ENCODE data around the gene PFKFB1.

Gene PFKFB1

DNA sequence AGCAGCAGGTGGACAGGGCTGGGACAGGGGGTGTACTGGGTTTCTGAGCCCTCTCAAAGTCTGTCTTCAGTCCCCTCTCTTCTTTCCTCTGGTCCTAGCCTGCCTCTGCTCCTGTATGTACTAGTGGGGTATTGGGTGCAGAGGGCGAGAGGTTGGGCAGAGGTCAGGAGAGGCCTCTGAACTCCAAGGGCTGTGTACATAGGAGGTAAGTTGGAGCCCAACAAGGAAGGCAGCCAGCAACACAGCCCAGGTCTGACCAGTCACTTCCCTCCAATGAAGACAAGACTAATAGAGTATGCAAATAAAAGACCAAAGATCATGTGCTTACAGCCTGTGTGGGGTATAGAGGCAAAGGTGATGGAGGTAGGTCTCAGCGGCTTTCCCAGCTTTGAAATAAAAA, at the start of gene PFKFB1:
Gene PFKFB1, minus strand, starts transcription at position 90 of the 400 bp plus-strand sequence. CDS start 181 bp downstream, outside the sequence.
- DNase-seq, result no peak

DNA sequence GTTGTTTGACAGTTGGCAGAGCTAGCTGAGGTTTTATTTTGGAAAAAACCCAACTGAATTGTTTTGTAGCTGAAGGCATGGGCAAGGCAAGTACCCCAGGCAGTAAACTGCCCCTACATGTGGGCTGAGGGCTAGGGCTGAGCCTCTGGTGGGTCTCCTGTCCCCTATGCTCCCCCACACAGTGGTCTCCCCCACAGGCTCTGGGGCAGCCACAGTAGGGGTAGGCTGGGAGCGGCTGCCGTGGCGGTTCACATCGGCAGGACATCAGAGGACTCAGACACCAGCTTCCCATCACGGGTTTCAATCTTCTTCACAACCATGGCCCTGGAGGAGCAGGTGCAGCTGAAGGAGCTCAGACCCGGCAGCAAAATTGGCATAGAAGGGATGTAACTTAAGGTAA, 47.5 kb upstream of the PFKFB1 start:
- DNase-seq, result no peak

DNA sequence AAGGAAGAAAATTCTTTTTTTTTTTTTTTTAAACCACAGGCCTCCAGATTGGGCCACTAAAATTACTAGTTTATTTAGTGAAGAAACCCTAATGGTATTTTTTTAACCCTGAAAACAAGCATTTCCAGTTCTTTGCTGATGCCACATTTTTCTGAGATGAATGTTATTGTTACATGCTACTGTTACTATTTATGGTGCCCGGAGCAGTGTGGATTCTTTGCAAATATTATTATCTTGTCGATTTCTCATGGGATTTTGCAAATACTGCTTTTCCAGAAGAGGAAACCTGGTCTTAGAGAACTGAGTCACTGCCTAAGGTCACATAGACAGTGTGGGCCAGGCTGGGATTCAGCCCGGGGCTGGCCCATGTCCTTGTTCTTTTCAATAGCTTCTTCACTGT, 45.5 kb upstream of the PFKFB1 start:
- DNase-seq, result no peak

DNA sequence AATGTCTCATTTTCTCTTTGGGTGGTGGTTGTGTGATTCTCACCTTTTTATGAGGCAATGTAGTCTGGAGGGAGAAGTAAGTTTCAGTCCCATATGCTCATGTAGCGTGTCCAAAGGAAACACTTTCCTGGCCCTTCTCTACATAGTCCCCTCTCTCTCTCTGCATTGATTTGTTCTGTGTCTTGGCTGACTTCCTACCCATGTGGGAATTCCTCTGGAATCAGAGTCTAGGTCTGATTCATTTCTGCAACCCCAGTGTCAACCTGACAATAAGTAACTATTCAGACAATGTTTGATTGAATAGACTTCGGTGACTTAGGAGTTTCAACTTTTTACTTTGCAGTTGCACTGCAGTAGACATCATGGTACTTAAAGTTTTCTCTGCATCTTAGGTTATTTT, 39.4 kb upstream of the PFKFB1 start:
- no peak for DNase-seq

DNA sequence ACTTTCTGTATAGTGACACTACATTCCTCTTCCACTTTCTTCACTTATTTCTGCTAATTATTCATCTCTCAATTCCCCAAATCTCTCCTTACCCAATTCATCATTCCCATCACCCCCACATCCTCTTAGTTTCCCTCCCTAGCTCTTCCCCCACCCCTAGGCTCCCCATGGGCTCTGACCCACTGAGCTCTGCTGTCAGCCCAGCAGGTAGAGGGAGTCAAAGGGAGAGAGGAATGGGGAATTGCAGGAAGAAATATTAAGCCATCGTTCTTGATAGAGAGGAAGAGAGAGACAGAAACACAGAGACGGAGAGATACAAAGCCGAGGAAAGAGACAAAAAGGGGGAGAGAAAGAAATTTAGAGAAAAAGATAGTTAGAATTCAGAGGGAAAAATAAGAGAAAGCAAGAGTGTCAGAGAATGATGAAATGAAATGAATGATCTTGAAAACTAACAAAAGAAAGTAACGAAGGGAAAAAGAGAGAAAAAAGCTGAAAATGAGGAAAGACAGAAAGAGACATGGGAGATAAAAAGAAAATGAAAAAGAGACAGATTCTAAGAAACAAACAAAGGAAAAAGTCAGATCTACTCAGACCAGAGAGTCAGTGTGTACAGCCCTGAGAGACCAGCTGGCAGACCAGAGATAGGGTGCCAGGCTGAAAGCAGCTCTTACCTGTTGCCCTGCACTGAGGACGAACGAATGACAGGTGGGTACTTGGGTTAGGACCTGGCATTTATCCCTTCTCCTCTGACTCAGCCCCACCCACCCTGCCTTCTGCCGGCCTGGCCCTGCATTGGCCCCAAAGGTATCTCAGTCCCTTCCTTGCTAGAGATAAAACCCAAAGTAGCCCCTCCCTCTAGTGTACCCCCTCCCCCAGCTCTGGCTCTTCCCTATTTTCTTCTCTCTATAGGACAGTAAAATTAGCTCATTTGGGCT, 36.5 kb upstream of the PFKFB1 start, which contains the start of gene ALAS2:
Gene ALAS2, minus strand, starts transcription at position 707 of the 935 bp plus-strand sequence. CDS start 4,977 bp downstream, outside the sequence.
- DNase-seq, result no peak

DNA sequence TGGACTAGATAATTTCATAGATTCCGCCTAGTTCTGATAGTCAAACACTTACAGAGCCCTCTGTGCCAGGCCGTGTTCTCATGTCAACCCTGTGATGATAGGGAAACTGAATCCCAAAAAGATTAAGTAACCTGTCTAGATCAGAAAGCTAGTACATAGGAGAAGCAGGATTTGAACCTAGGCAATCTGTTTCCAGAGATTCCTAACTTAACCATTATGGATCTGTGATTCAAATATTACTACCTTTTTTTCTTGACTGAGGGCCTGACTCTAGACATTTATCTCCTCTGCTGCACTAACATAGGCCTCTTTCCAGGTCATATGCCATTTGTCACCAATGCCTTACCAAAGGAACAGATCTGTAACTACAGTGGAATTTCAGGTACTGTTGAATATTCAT, 35.3 kb upstream of the PFKFB1 start:
- no peak for DNase-seq

DNA sequence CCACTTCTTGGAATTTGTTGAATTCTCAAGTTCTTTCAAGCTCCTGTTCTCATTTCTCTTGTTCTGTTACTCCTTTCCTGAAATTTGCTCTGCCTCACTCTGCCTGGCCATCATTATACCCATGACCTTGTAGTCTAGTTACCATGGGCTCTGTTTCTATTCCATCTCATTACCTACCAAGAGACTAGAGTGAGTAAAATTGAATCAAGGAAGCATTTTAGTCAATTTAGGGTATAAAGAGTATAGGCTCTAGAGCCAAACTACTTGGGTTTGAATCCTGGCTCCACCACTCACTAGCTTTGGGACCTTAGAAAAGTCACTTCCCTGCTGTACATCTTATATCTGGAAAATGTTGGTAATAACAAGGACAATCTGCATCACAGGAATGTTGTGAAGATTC, 34.6 kb upstream of the PFKFB1 start:
- DNase-seq, result no peak

DNA sequence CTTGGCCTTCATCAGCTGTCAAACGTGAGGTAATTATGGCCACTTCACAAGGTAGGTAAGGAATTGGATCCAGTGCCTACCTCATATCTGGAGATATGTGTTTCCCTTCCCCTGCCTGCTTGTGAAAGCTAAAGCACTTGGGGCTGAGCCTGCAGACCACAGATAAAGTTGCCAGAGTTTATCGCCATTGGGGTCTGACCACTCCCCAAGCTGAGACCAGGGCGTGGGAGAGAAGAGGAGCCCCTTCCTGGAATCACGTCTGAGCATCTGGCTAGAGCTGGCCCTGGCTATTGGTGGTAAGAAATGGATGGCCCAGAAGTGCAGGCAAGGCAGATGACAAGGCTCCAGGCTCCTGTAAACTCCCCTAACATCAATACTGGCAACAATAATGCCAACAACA, 34.1 kb upstream of the PFKFB1 start:
- no peak for DNase-seq

DNA sequence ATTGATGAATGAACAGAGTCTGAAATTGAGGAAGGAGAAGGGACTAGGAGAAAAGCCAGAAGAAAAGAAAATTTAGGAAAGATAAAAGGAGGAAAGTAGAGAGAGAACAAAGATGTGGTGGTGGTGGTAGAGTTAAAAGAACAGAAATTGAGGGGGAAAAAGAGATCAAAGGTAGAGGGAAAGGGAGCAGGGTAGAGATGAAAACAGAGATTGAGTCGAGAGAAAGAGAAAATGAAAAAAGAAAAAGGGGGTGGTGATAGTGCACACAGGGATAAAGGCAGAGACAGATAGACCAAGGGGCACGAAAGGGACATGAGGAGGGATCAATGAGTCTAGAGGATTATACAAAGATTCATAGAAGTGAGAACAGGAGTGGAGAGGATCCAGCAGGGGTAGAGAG, 32.9 kb upstream of the PFKFB1 start:
- DNase-seq, result no peak

DNA sequence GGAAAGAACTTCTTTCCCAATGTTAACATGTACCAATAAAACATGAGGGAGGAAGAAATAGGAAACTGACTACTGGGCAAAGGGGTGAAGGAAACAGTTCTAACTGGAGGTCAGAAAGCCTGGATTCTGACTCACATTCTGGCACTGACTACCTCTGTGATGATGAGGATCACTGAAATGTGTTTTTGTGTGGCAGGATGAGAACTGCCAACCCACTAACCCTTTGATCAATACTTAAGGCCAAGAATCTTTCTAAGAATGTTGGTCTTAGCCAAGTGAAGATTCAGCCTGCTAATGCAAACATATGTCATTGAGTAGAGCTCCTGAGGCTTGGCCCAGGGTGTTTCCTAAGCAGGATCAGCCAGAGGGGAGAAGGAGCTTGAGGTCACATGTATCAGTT, 32.2 kb upstream of the PFKFB1 start:
- DNase-seq, result no peak

DNA sequence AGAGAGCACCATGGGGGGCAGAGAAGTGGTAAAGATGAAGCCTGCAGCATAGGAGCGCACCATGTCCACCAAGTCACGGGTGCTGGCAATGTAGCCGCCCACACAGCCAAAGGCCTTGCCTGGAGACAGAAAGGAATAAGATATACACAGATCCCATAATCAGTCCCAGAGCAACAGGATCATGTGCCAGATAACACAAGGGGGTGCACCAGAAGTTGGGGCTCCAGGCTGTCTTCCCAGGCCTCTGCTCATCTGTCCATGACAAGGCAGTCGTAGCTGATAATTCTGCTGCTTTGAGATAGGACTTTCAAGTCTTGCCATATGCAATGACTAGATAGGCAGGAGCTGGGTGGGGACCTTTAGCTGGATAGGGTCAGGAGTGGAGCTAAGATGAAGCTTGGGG, 20.9 kb upstream of the PFKFB1 start:
- no peak for DNase-seq

DNA sequence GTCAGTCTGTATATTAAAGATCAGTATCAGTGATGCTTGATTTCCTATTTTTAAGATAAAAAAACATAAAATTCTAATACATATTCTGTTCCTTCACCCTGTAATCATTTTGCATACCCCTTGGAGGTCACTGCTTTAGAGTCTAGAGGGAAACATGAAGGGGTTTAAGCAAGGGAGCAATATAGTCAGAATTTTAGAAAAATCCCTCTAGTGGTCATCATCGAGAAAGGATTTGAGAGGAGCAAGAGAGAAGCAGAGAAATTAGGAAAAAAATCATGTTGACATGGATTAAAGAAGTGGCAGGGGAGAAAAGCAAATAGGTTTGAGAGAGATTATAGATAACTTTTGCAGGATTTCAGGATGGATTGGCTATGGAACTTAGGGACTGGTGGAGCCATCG, 17.3 kb upstream of the PFKFB1 start:
- no peak for DNase-seq

DNA sequence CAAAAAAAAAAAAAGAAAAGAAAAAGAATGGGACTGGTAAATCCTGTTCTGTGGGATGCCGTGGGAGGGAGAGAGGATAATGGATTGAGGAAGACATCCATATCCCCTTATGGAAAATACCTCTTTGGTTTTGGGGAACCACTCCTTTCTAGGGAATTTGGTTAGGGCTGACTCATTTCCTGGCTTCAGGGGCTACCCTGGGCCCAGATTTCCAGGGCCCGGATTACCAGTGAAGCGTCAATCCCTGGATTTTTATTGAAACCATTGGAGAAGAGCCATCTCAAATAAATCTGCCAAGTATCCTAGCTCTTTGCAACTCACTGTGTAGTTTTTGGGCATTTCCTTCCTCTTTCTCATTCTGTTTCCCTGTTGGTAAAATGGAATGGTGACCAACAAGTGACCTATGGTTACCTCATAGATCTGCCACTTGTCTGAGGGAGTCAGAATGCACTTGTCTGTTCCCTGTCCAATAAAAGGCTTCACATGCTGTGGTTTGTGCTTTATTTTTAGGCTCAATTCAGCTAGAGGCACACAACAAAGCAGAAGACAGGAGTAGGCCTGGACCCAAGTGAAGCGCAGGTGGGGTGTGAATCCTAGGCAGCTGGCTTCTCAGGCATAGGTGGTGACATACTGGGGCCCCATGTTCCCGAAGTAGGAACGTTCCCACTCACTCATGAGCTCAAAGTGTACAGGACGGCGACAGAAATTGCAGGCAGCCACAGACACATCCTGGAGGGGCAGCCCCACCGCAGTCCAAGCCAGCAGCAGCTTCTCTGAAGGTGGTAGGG, 14.8 kb upstream of the PFKFB1 start:
- DNase-seq, result no peak

DNA sequence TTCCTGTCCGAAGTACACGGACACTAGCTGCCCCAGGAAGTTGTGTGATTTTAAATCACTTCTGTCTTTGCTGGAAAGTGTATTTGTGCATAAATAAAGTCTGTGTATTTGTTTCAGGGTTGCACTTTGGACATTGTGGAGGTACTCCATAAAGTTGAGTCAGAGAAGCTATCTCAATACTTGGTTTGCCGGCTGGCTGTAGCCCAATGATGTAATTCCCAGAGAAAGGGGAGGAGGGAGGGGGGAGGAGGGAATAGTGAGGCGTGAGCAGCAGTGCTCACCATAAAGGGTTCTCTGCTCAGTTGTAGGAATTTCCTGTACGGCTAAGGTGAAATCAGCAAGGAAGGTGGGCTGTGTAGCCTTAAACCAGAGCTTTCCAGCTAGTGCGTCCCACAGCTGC, 13.7 kb upstream of the PFKFB1 start:
- DNase-seq, result no peak

DNA sequence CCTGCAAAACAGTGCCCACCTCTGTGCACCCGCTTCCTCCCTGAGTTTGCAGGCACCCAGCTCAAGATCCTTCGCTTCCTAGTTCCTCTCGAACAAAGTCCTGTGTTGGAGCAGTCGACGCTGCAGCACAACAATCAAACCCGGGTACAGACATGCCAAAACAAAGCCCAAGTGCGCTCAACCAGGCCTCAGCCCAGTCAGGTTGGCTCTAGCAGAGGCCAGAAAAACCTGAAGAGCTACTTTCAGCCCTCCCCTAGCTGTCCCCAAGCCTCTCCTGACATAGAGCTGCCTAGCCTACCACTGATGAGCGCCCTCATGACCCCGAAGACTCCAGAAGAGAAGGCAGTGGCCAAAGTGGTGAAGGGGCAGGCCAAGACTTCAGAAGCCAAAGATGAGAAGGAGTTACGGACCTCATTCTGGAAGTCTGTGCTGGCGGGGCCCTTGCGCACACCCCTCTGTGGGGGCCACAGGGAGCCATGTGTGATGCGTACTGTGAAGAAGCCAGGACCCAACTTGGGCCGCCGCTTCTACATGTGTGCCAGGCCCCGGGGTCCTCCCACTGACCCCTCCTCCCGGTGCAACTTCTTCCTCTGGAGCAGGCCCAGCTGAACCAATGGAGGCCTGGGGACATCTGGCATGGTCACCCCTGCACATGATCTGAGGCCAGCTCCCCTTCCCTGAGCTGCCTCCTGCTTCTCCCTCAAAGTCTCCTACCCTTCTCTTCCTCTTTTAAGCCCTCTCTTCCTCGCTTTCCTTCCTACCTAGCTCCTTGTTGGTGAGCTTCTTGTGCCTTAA, 13.0 kb upstream of the PFKFB1 start:
- DNase-seq, result no peak

DNA sequence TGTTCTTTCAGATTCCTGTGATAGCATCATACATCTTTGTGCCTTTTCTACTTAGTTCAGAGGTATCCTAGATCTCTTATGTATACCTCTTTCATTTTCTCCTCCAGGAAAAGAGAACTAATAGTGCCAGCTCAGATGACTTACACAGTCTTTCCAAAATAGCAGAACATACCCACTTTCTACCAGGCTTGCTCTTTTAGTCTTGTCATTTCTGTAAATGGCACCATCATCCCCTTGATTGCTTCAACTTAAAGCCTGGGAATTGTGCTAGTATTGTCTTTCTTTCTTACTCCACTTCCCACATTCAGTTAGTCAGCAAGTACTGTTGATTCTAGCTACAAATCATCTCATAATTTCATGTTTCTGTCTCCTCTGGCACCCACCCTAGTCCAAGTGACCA, 11.3 kb upstream of the PFKFB1 start:
- no peak for DNase-seq

DNA sequence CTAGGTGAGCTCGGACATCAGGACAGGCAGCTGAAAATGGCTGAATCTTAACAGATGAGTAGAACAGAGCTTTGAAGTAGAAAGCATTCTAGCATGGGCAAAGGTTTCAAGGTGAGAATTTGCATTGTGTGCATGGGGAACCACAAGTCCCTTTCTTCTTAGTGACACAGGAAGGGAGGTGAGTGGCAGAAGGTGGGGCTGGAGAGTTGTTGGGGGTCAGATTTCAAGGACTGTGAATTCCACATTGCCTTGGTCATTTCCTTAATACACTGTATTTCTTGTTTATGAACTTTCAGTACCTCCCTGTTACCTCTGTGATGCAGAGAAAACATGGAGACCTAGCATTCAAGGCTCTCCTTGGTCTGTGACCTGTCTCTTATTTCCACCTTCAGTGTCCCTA, 10.2 kb upstream of the PFKFB1 start:
- DNase-seq, result no peak

DNA sequence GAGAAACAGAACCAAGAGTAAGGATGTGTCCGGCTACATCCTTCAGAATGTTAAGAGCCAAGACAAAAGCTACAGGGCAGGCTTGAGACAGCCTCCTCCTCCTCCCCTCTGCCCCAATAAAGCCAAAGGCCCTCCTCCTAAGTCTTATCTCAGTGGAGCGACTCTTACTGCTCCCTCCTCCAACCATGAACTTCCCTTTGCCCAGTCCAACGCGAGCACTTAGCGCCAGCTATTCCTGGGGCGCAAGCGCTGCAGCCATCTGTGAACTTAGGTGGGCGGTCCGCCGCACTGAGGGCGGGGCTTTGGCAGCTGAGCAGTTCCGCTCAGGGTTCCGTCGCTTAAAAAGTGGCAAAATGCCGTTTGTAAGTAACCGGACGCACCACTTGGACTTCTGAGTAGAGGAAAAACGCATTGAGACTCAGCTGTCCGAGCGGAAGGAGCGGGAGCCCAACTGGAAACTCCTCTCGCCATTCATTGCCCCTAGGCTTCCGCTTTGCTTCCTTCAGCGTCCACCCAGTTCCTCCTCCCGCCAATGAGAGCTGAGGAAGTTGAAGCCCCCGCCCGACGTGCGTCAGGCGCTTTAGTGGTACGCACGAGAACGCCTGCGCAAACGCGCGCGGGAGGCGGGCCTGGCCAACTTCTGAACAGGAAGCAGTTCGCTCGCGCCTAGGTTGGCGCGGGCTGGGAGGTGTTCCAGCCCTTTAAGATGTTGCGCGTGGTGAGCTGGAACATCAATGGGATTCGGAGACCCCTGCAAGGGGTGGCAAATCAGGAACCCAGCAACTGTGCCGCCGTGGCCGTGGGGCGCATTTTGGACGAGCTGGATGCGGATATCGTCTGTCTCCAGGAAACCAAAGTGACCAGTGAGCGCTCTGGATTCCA, 6.0 kb upstream of the PFKFB1 start, which contains the start of gene APEX2:
Gene APEX2, plus strand, starts transcription at position 647 of the 882 bp plus-strand sequence. Its CDS starts 60 bp downstream, at position 707.
- peak; percentile 5 for DNase-seq

DNA sequence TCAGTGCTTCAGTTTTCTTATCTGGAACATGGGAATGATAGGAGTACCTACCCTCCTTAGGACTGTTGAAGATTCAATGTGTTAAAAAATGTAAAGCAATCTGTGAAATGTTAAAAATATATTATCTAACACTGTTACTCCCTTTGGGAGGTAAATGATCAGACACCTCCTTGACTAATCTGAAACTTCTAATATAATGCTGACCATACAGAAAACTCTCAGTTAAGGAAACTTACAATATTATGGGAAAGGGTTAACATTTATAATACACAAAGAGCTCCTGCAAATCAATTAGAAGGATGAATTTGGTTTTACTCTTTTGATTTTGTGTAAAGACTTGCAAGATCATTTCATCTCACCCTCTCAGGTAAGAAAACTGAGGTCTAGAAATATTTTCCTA, 1.6 kb upstream of the PFKFB1 start:
- DNase-seq, result no peak

DNA sequence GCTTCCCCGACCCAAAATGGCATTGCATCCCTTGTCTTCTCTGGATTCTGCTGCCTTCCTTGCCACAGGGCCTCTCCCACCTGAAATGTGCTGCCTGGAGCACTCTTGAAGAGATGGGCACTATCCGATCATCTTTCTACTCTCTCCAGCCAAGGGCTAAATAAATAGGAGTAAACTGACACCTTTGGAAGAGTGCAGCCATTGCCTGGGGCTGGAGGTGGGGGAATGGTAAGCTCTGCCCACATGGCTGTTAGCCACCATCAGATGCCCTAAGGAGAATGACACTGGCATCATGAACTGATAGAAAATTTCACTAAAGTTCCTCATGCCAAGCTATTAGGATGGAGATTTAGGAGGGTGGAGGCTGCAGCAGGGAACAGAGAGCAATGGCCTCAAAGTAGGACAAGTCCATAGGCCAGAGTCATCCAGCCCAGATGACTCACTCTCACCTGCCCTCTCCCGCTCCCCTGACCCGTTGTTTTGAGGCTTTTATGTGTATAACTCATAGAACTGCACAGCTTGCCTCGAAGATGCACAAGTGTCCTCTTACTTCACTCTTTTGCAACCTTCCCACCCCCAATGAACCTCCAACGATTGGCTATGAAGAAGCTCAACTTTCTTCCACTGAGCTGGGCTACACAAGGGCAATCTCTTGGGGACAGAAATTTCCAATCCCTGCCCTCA, 822 bp upstream of the PFKFB1 start:
- no peak for DNase-seq

DNA sequence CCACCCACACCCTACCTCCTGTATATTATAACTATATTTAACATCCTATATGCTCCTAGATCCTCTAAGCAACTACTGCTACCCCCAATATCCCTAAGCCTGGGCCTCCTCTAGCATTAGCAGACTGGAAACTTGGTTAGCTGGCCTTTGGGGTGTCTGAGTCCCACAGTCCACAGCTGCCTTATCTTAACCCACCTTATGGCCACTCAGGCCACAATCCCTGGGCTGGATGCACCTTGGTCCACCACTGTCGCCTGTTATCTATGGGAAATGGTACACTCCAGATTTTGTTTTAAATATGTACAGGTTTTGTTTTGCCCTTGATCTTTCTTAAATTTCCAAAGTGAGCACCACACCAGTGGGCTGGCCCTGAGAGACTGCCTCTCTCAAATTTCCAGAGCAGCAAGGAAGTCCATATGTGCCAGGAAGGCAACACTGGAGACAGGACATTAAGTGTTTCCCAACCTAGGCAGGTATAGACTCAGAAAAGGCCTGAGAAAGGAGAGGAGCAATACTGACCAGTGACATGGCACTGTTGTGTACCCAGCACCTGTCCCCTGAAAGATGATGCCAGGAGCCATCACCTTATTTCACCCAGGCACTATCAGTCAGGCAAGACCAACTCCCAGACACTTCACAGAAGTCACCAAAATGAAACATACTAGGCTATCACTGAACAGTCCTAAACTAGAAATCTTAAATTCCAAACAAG, 921 bp downstream of the PFKFB1 start:
- no peak for DNase-seq
